HG03439 (cell line): ENCODE data around the gene DENND4B.
"Not testable (repeated sequence)": the region's sequence is repeated elsewhere in the genome, so short reads cannot be mapped to it uniquely, and the experiment has no call there.

Source experiments
- ATAC-seq: cut with Tn5 transposase; IDR thresholded peaks from one replicate; pipeline ENCODE4 v1.9.1; 2021; ENCODE audit warnings: mild to moderate bottlenecking, moderate library complexity; ENCODE audit not compliant: unreplicated experiment

Gene DENND4B

GRCh38 chr1:153891042-153891441 is 55.5 kb downstream of the DENND4B start:
- not testable (repeated sequence) for ATAC-seq

- no peak for ATAC-seq
Observed at GRCh38 chr1:153888533-153888932, 58.0 kb downstream of the DENND4B start.

GRCh38 chr1:153886127-153886526 is 60.4 kb downstream of the DENND4B start:
- no peak for ATAC-seq

- ATAC-seq = no peak
Observed at GRCh38 chr1:153883223-153883622, 63.3 kb downstream of the DENND4B start.

GRCh38 chr1:153882296-153882912 is 64.1 kb downstream of the DENND4B start:
- ATAC-seq = no peak

GRCh38 chr1:153881751-153882150 is 64.8 kb downstream of the DENND4B start:
- no peak for ATAC-seq

GRCh38 chr1:153880962-153881361 is 65.6 kb downstream of the DENND4B start:
- ATAC-seq = no peak

GRCh38 chr1:153880024-153880423 is 66.5 kb downstream of the DENND4B start:
- no peak for ATAC-seq
